CD4-positive, alpha-beta T cell treated with Interleukin-17A for 1 hour (primary cell): ENCODE data around the gene ITPKC.
"Not testable (repeated sequence)": the region's sequence is repeated elsewhere in the genome, so short reads cannot be mapped to it uniquely, and the experiment has no call there.

Experiments
- DNase-seq: peaks from one replicate; pipeline ENCODE4 v3.0.0-alpha.2; 2020

Gene ITPKC

GRCh38 chr19:40771101-40771862 is 54.4 kb downstream of the ITPKC start:
- peak; percentile 61 for DNase-seq

- DNase-seq = no peak
Observed at GRCh38 chr19:40774916-40775631, 58.2 kb downstream of the ITPKC start, which contains the start of gene MIA. TSS of gene MIA (plus strand) at chr19:40775521. CDS start at chr19:40775543, 22 bp downstream.

GRCh38 chr19:40775632-40776022 is 58.7 kb downstream of the ITPKC start:
- no peak for DNase-seq

GRCh38 chr19:40776364-40776763 is 59.5 kb downstream of the ITPKC start:
- no peak for DNase-seq

DNA sequence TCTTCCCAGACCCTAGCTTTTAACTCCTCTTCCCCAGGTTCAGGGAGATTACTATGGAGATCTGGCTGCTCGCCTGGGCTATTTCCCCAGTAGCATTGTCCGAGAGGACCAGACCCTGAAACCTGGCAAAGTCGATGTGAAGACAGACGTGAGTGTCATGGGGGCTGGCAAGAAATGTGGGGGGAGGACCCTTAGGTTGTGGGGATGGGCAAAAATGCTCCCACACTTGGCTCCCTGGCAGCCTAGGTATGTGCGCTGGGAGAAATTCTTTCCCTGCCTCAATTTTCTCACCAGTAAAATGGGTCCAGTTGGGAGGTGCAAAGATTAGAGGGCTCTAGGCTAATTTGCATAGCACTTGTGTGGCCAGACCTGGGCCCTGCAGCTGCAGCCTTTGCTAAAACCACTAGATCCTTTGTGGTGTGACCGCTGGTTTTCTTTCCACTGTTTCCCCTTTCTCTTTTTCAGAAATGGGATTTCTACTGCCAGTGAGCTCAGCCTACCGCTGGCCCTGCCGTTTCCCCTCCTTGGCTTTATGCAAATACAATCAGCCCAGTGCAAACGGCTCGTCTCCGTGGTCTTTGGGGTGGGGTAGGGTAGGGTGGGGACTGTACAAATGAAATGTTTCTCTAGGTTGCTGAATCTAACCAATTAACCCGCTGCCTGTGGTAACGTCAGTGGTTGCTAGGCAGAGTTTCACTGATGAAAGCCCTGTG is 60.2 kb downstream of the ITPKC start:
- DNase-seq = peak; percentile 96

DNA sequence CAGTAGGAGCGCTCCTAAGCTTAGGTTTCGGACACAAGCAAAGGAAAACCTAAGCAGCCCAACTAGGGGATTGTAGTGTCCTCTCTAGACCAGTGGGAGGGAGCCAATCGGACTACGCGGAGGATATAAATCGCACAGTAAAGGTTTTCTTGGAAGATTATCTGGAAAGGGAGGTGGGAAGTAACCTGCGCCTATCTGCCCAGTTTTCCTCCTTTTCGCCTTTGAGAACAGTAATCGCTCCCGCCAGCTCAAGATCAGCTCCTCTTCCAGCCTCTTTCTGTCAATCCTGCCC is 60.7 kb downstream of the ITPKC start:
- no peak for DNase-seq

DNA sequence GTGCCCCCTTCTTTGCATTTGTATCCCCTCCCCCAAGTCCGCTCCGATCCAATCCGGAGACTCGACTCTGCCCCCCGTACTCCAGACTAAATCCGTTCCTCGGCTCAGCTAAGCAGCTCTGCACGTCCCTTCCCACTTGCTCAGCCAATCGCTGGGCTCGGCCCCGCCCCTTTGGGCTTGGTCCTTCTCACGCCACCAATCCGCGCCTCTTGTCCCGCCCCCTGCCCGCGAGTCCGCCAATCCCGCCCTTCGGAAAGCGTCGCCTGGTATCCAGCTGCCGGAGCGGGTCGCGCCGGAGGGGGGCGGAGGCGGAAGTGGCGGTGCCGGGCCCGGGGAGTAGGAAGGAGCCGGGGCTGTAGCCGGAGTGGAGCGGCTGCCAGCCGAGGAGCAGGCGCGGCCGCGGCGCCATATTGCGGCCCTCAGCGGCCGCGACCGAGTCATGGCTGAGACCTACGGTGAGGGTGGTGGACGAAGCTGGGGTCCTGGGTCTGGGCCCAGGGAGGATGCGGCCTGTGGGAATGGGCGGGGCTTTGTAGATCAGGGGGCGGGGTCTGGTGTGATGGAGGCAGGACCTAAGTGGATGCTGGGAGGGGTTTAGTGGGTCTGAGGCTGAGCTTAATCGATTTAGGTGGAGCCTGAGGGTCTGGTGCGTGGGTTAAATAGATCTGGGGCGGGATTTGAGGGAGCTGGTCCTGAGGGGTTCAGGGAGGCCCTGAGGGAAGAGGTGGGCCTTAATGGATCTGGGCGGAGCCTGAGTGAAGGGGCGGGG is 61.2 kb downstream of the ITPKC start, which contains the start of gene RAB4B:
Gene RAB4B (plus strand): TSS at position 311 of the 769 bp plus-strand sequence. CDS start 129 bp downstream, at position 440.
- DNase-seq = peak; percentile 100

GRCh38 chr19:40778706-40779284 is 61.9 kb downstream of the ITPKC start:
- no peak for DNase-seq

DNA sequence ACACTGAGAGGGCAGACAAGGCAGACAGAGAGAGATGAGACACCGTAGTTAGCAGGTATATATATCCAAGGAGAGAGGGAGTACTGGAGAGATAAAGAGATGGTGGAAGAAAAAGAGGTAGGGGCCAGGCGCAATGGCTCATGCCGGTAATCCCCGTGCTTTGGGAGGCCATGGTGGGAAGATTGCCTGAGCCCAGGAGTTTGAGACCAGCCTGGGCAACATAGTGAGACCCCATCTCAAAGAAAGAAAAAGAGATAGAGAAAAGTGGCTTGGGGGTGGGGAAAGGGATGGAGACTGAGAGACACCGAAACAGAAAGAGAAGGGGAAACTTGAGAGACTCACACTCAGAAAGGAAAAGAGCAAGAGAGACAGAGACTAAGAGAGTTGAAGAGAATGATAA is 63.7 kb downstream of the ITPKC start:
- DNase-seq = no peak

- no peak for DNase-seq
Observed at GRCh38 chr19:40781140-40781539, 64.2 kb downstream of the ITPKC start.

- no peak for DNase-seq
Observed at GRCh38 chr19:40783711-40784110, 66.8 kb downstream of the ITPKC start.

GRCh38 chr19:40784146-40784545 is 67.2 kb downstream of the ITPKC start:
- DNase-seq = not testable (repeated sequence)

GRCh38 chr19:40785526-40785925 is 68.6 kb downstream of the ITPKC start:
- DNase-seq = no peak

GRCh38 chr19:40786060-40787037 is 69.4 kb downstream of the ITPKC start:
- no peak for DNase-seq
